ENCODE measurements around the gene SNTN.
"Not testable (repeated sequence)": the region's sequence is repeated elsewhere in the genome, so short reads cannot be mapped to it uniquely, and the experiment has no call there.

The SNTN gene

GRCh38 chr3:63652066-63652725 is at the start of gene SNTN:
TSS of gene SNTN (plus strand) at chr3:63652675. CDS start at chr3:63652688, 13 bp downstream.
- DNase-seq = no peak

GRCh38 chr3:63607716-63608115 is 44.8 kb upstream of the SNTN start:
- no peak for DNase-seq

- no peak for DNase-seq
Observed at GRCh38 chr3:63609408-63609807, 43.1 kb upstream of the SNTN start.

- DNase-seq = no peak
Observed at GRCh38 chr3:63609834-63610233, 42.6 kb upstream of the SNTN start.

- no peak for DNase-seq
Observed at GRCh38 chr3:63611382-63611781, 41.1 kb upstream of the SNTN start.

- no peak for DNase-seq
Observed at GRCh38 chr3:63613561-63613960, 38.9 kb upstream of the SNTN start.

- DNase-seq = no peak
Observed at GRCh38 chr3:63617391-63617790, 35.1 kb upstream of the SNTN start.

- no peak for DNase-seq
Observed at GRCh38 chr3:63624941-63625560, 27.4 kb upstream of the SNTN start.

- DNase-seq = no peak
Observed at GRCh38 chr3:63631670-63632069, 20.8 kb upstream of the SNTN start.

GRCh38 chr3:63635186-63635585 is 17.3 kb upstream of the SNTN start:
- no peak for DNase-seq

- DNase-seq = no peak
Observed at GRCh38 chr3:63639806-63640205, 12.7 kb upstream of the SNTN start.

GRCh38 chr3:63642488-63642887 is 10.0 kb upstream of the SNTN start:
- no peak for DNase-seq

- no peak for DNase-seq
Observed at GRCh38 chr3:63644212-63644797, 8.2 kb upstream of the SNTN start.

- DNase-seq = not testable (repeated sequence)
Observed at GRCh38 chr3:63644928-63645781, 7.3 kb upstream of the SNTN start.

- no peak for DNase-seq
Observed at GRCh38 chr3:63654211-63654610, 1.7 kb downstream of the SNTN start.

GRCh38 chr3:63654931-63655330 is 2.5 kb downstream of the SNTN start:
- DNase-seq = no peak

GRCh38 chr3:63655519-63655918 is 3.0 kb downstream of the SNTN start:
- DNase-seq = no peak

- no peak for DNase-seq
Observed at GRCh38 chr3:63656786-63657185, 4.3 kb downstream of the SNTN start.

GRCh38 chr3:63661242-63661641 is 8.8 kb downstream of the SNTN start:
- no peak for DNase-seq

- DNase-seq = no peak
Observed at GRCh38 chr3:63662011-63662410, 9.5 kb downstream of the SNTN start.

- DNase-seq = no peak
Observed at GRCh38 chr3:63662500-63662899, 10.0 kb downstream of the SNTN start.

GRCh38 chr3:63670544-63670943 is 18.1 kb downstream of the SNTN start:
- no peak for DNase-seq

- DNase-seq = no peak
Observed at GRCh38 chr3:63673111-63673510, 20.6 kb downstream of the SNTN start.

GRCh38 chr3:63674586-63674985 is 22.1 kb downstream of the SNTN start:
- no peak for DNase-seq
